Measurements from ENCODE around the gene TEX26.

The TEX26 gene

DNA sequence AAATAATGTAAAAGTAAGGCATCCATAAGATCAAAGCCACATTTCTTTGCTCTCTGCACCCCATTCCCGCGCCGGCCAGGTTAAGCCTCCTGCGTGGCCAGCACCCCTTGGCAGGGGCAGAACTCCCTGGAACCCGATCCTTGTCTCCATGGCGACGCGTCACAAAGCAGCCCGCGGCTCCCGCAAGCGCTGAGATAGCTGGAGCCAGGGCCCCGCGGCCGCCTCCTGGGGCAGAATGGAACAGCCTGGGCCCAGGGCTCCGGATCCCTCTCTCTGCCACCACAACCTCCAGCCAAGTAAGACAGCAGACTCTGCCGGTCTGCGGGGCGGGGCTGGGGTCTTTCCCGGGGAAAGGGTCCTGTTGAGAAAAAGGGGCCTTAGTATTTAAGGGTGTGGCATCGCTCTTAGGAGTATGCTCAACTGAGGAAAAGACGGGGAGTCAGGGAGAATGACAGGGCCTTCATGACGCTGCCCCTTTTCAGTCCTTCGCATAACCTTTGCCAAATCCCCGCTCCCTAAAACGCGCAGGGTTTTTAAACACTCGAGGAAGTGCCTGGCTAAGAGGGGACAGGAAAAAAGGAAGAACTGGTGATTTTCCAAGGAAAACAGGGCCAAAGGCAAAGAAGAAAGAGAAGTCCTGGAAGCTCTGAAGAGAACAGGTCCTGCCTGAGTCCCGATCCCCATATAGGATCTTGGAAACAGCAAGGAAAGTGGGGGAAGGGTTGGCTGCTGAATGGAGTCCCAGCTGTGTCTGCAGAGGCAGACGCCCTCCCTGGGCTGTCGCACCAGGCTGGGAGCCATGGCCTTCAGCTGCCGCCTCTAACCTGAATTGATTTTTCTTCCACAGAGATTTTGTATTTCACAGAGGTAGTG, at the start of gene TEX26:
Gene TEX26, plus strand, starts transcription at position 176 of the 873 bp plus-strand sequence. Its CDS starts 60 bp downstream, at position 236.
- H3K36me3 ChIP-seq (ENCODE audit: insufficient read depth, insufficient read length, low read length) = no peaks in the 10 kb centered on the region
- H3K4me3 ChIP-seq (ENCODE audit: insufficient read length, low read depth) = peak within 1 kb of the TSS; percentile 19
- peaks cover 7% of the 10 kb centered on the region for H3K4me1 ChIP-seq (ENCODE audit: insufficient read depth, insufficient read length)
- TF ChIP-seq YY1 (IDR thresholded peaks at IDR 0.05; ENCODE audit: insufficient read depth, insufficient read length) (no peak), ZNF274 (IDR thresholded peaks at IDR 0.05; ENCODE audit: low read depth, low read length) (no peak), SUZ12 (IDR thresholded peaks at IDR 0.05; ENCODE audit: extremely low read depth, insufficient read depth, insufficient read length) (no peak)
- H3K9me3 ChIP-seq (ENCODE audit: insufficient read depth, low read length) = peaks cover 15% of the 10 kb centered on the region; the same call in 1 of the 2 replicates
- H3K27me3 ChIP-seq (ENCODE audit: insufficient read depth, insufficient read length) = peaks cover 19% of the 10 kb centered on the region
- peak within 1 kb of the TSS; percentile 36 for H3K9ac ChIP-seq (ENCODE audit: insufficient read length, low read depth)
- no peak for DNase-seq (ENCODE audit: low read depth, low spot score)

DNA sequence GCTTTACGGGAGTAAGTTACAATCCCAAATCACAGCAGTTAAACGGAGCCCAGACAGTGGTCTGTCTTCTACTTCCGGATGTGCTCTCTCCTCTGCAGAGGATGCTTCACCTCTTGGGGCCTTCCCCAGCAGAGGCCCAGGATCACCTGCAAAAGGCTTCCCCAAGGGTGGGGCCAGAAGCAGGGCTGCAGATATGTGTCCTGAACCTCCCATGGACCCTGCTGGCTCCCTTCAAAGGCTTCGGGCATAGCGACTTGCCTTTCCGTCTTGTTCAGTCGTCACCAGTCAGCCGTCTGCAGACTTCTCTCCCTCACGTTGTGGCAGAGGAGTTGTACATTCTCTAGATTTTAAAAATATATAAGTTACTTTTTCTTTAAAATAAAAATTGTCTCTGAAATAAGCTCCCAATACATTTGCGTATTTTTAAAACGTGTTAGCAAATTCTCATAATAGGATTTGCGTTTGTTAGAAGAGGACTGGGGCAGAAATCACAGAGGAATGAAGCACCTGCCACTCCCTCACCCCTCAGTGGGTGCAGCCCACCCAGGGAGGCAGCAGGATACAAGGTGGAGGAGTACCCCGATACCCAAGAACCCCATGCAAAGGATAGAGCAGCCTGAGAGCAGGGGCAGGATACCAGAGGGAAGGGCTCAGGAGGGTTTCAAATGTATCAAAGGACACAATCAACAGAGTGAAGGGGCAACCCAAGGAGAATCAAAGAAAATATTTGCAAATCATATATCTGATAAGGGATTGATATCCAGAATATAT, 49.3 kb upstream of the TEX26 start:
- peaks cover 40% of the 10 kb centered on the region; the same call in 1 of the 2 replicates for H3K9me3 ChIP-seq (ENCODE audit: insufficient read depth, low read length)
- H3K4me3 ChIP-seq (ENCODE audit: insufficient read length, low read depth) = no peak overlapping the region
- peaks cover 15% of the 10 kb centered on the region for H3K36me3 ChIP-seq (ENCODE audit: insufficient read depth, insufficient read length, low read length)
- no peak for DNase-seq (ENCODE audit: low read depth, low spot score)
- TF ChIP-seq ZNF274 (IDR thresholded peaks at IDR 0.05; ENCODE audit: low read depth, low read length) (no peak), SUZ12 (IDR thresholded peaks at IDR 0.05; ENCODE audit: extremely low read depth, insufficient read depth, insufficient read length) (no peak), YY1 (IDR thresholded peaks at IDR 0.05; ENCODE audit: insufficient read depth, insufficient read length) (no peak)
- H3K9ac ChIP-seq (ENCODE audit: insufficient read length, low read depth) = no peak overlapping the region
- H3K4me1 ChIP-seq (ENCODE audit: insufficient read depth, insufficient read length) = no peaks in the 10 kb centered on the region
- no peaks in the 10 kb centered on the region for H3K27me3 ChIP-seq (ENCODE audit: insufficient read depth, insufficient read length)

DNA sequence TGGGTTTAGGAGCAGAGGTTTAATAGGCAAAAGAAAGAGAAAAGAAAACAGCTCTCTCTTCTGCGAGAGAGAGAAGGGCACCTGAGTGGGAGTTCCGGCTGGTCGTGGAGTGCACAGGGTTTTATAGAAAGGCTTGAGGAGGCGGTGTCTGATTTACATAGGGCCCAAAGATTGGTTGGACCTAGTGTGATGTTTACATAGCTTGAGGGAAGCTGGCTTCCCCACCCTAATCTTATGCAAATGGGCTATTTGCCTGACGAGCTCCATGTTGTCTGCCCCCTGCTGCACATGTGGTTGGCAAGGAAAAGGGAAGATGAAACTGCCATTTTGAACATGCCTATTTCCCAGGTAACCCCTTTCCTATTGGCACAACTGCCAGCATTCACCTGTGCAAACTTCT, 47.9 kb upstream of the TEX26 start:
- DNase-seq (ENCODE audit: low read depth, low spot score) = no peak
- TF ChIP-seq SUZ12 (IDR thresholded peaks at IDR 0.05; ENCODE audit: extremely low read depth, insufficient read depth, insufficient read length) = no peak
- TF ChIP-seq YY1 (IDR thresholded peaks at IDR 0.05; ENCODE audit: insufficient read depth, insufficient read length) = no peak
- TF ChIP-seq ZNF274 (IDR thresholded peaks at IDR 0.05; ENCODE audit: low read depth, low read length) = no peak

DNA sequence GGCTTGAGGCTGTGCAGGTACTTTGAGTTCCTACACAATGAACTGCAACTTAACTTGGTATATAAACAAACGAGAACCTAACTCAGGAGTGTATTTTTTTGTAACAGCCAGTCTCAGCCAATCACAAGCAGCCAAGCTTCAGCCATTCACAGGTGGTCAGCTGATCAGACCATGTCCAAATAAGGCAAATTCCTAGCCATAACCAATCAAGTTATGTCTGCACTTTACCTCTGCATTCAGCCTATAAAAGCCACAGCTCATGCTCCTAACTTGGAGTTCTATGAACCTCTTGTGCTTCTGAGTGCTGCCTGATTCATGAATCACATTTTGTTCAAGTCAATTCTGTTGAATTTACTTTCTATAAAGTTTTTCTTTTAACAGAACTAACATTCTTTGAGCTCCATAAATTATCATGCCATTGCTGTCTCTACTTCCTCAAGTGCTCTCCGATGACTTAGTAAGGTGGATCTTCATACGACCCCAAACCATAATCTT, 43.2 kb upstream of the TEX26 start:
- no peak overlapping the region for H3K4me3 ChIP-seq (ENCODE audit: insufficient read length, low read depth)

More for the DNA sequence above, 47.9 kb upstream of the TEX26 start:
- H3K36me3 ChIP-seq (ENCODE audit: insufficient read depth, insufficient read length, low read length) = peaks cover 15% of the 10 kb centered on the region
- H3K4me1 ChIP-seq (ENCODE audit: insufficient read depth, insufficient read length) = no peaks in the 10 kb centered on the region
- no peak overlapping the region for H3K9ac ChIP-seq (ENCODE audit: insufficient read length, low read depth)
- H3K27me3 ChIP-seq (ENCODE audit: insufficient read depth, insufficient read length) = no peaks in the 10 kb centered on the region
- peaks cover 50% of the 10 kb centered on the region for H3K9me3 ChIP-seq (ENCODE audit: insufficient read depth, low read length)
- no peak overlapping the region for H3K4me3 ChIP-seq (ENCODE audit: insufficient read length, low read depth)

DNA sequence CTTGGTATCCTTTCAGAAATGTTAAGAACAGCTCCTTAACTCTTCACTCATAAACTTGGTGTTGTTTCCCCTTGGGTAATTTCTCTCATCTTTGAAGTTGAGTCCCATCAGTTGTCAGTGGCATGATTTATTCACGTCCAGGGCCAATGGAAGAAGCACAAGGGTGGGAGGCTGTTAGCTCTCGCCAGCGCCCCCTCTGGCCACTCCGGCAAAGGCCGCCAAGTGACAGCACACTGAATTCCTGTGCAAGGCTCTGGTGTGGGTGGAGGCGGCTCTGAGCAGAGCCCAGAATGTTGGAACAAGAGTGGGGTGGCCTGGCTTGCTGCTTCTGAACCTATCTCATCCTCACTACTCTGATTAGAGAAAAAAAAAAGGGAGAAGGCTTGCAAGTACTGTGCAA, 39.5 kb upstream of the TEX26 start:
- no peak for TF ChIP-seq SUZ12 (IDR thresholded peaks at IDR 0.05; ENCODE audit: extremely low read depth, insufficient read depth, insufficient read length)
- TF ChIP-seq ZNF274 (IDR thresholded peaks at IDR 0.05; ENCODE audit: low read depth, low read length) = no peak
- no peak for TF ChIP-seq YY1 (IDR thresholded peaks at IDR 0.05; ENCODE audit: insufficient read depth, insufficient read length)
- Histone ChIP-seq H3K4me3 (ENCODE audit: insufficient read length, low read depth) (no peak overlapping the region), H3K9ac (ENCODE audit: insufficient read length, low read depth) (no peak overlapping the region), H3K9me3 (ENCODE audit: insufficient read depth, low read length) (peaks cover 12% of the 10 kb centered on the region), H3K36me3 (ENCODE audit: insufficient read depth, insufficient read length, low read length) (no peaks in the 10 kb centered on the region), H3K27me3 (ENCODE audit: insufficient read depth, insufficient read length) (no peaks in the 10 kb centered on the region), H3K4me1 (ENCODE audit: insufficient read depth, insufficient read length) (no peaks in the 10 kb centered on the region)
- DNase-seq (ENCODE audit: low read depth, low spot score) = no peak

More for the DNA sequence above, 43.2 kb upstream of the TEX26 start:
- DNase-seq (ENCODE audit: low read depth, low spot score) = no peak
- TF ChIP-seq SUZ12 (IDR thresholded peaks at IDR 0.05; ENCODE audit: extremely low read depth, insufficient read depth, insufficient read length) (no peak), YY1 (IDR thresholded peaks at IDR 0.05; ENCODE audit: insufficient read depth, insufficient read length) (no peak), ZNF274 (IDR thresholded peaks at IDR 0.05; ENCODE audit: low read depth, low read length) (no peak)
- Histone ChIP-seq H3K36me3 (ENCODE audit: insufficient read depth, insufficient read length, low read length) (peaks cover 3% of the 10 kb centered on the region), H3K9ac (ENCODE audit: insufficient read length, low read depth) (no peak overlapping the region), H3K9me3 (ENCODE audit: insufficient read depth, low read length) (peaks cover 38% of the 10 kb centered on the region), H3K27me3 (ENCODE audit: insufficient read depth, insufficient read length) (no peaks in the 10 kb centered on the region), H3K4me1 (ENCODE audit: insufficient read depth, insufficient read length) (no peaks in the 10 kb centered on the region)

DNA sequence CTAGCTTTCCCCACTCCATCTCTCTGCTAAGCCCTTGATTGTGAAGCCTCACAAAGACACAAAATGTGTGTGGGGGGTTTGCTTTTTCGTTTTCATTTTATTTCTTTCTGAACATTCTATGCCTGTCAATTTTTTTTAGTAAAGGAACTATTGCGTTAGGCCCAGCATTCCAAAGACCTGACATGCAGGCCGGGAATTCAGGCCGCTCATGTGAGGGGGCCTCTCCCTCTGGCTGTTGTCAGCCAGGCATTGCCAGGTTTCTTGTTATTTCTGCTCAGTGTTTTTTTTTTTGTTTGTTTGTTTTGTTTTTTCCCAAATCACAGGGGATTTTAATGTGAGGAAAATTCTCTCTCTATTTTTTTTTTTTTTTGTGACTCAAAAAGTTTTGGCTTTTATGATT, 36.7 kb upstream of the TEX26 start:
- Histone ChIP-seq H3K4me3 (ENCODE audit: insufficient read length, low read depth) (no peak overlapping the region), H3K4me1 (ENCODE audit: insufficient read depth, insufficient read length) (no peaks in the 10 kb centered on the region), H3K36me3 (ENCODE audit: insufficient read depth, insufficient read length, low read length) (no peaks in the 10 kb centered on the region), H3K9me3 (ENCODE audit: insufficient read depth, low read length) (no peaks in the 10 kb centered on the region), H3K27me3 (ENCODE audit: insufficient read depth, insufficient read length) (no peaks in the 10 kb centered on the region), H3K9ac (ENCODE audit: insufficient read length, low read depth) (no peak overlapping the region)
- DNase-seq (ENCODE audit: low read depth, low spot score) = no peak
- TF ChIP-seq SUZ12 (IDR thresholded peaks at IDR 0.05; ENCODE audit: extremely low read depth, insufficient read depth, insufficient read length) = no peak
- TF ChIP-seq YY1 (IDR thresholded peaks at IDR 0.05; ENCODE audit: insufficient read depth, insufficient read length) = no peak
- no peak for TF ChIP-seq ZNF274 (IDR thresholded peaks at IDR 0.05; ENCODE audit: low read depth, low read length)

All from NT2/D1 (cell line).